HG02885 (cell line): ENCODE results near the gene FOXL2.

Source experiments
- ATAC-seq: cut with Tn5 transposase; IDR thresholded peaks from one replicate; pipeline ENCODE4 v1.9.1; 2021; ENCODE audit warnings: mild to moderate bottlenecking; ENCODE audit not compliant: unreplicated experiment, poor library complexity

FOXL2 gene

GRCh38 chr3:138899351-138899991 is 47.5 kb downstream of the FOXL2 start:
- no peak for ATAC-seq

- ATAC-seq = no peak
These were observed 48.2 kb downstream of the FOXL2 start for GRCh38 chr3:138898708-138899107.

GRCh38 chr3:138898301-138898700 is 48.6 kb downstream of the FOXL2 start:
- no peak for ATAC-seq
